PC-3 (cell line): Measurements from ENCODE around the gene TXNDC5. TPM values are rescaled to one million over a fixed set of nuclear protein-coding genes. Genes with fewer than 3 reads are reported as not detected.
A peak's percentile ranks its signal among the peaks of the same experiment; 100 is the strongest.

ENCODE experiments used
- ATAC-seq: fragments of 200-7000 bp; cut with Tn5 transposase; 2 replicates; pipeline ENCODE4 v1.9.1; 2020; ENCODE audit warnings: mild to moderate bottlenecking, moderate library complexity
- BruUV-seq: library from RNA; stranded (reverse); fragments of 400-500 nt; replicated peaks from 2 replicates; lab custom pipeline; 2021; lab: Mats Ljungman, UMichigan
- CTCF ChIA-PET: fragments of 300-600 bp; sonication (Branson Sonifier 250); formaldehyde crosslinking; loops from one replicate; lab custom pipeline; 2022; ENCODE audit warnings: antibody characterized with exemption; lab: Charles Lee
- POLR2A ChIA-PET: fragments of 300-600 bp; sonication (Branson Sonifier 250); formaldehyde crosslinking; loops from one replicate; lab custom pipeline; 2022; ENCODE audit warnings: antibody characterized with exemption; ENCODE audit not compliant: unreplicated experiment; lab: Charles Lee
- DNase-seq: peaks from one replicate; pipeline ENCODE4 v3.0.0-alpha.2; 2015
- H2AFZ ChIP-seq: fragments of 300-600 bp; sonication (generic); 2 replicates; pipeline ENCODE4 v1.6.0; 2016; ENCODE audit warnings: antibody characterized with exemption, low read length
- H3F3A ChIP-seq: fragments of 300-600 bp; sonication (generic); one replicate; pipeline ENCODE4 v1.6.0; 2017; ENCODE audit warnings: antibody characterized with exemption, low read length, control low read depth, mild to moderate bottlenecking; ENCODE audit not compliant: unreplicated experiment
- H3K27ac ChIP-seq: fragments of 300-600 bp; sonication (generic); 2 replicates; pipeline ENCODE4 v1.5.1; 2016; ENCODE audit warnings: mild to moderate bottlenecking, low read length
- H3K27me3 ChIP-seq: fragments of 300-600 bp; sonication (generic); 2 replicates; pipeline ENCODE4 v1.6.1; 2016; ENCODE audit warnings: low read length, mixed read lengths
- H3K36me3 ChIP-seq: fragments of 300-600 bp; sonication (generic); 2 replicates; pipeline ENCODE4 v1.6.1; 2016; ENCODE audit warnings: low read depth, mixed run types, low read length, mixed read lengths
- H3K4me1 ChIP-seq: fragments of 300-600 bp; sonication (generic); 2 replicates; pipeline ENCODE4 v1.5.1; 2016; ENCODE audit warnings: low read length; ENCODE audit not compliant: insufficient read depth
- H3K4me2 ChIP-seq: fragments of 300-600 bp; sonication (generic); 2 replicates; pipeline ENCODE4 v1.6.0; 2016; ENCODE audit warnings: low read length
- H3K4me3 ChIP-seq: fragments of 300-600 bp; sonication (generic); 2 replicates; pipeline ENCODE4 v1.5.1; 2016; ENCODE audit warnings: mild to moderate bottlenecking, low read length, mixed read lengths
- H3K79me2 ChIP-seq: fragments of 300-600 bp; sonication (generic); 2 replicates; pipeline ENCODE4 v1.6.1; 2017; ENCODE audit warnings: low read length, mixed read lengths
- H3K9ac ChIP-seq: fragments of 300-600 bp; sonication (generic); 2 replicates; pipeline ENCODE4 v1.6.0; 2016; ENCODE audit warnings: mild to moderate bottlenecking, low read length
- H3K9me2 ChIP-seq: fragments of 300-600 bp; sonication (generic); replicated peaks from 2 replicates; pipeline ENCODE4 v1.6.1; 2016; ENCODE audit warnings: mixed run types, low read length, mixed read lengths
- H3K9me3 ChIP-seq: fragments of 300-600 bp; sonication (generic); 2 replicates; pipeline ENCODE4 v1.6.1; 2016; ENCODE audit warnings: low read length, mixed read lengths
- H4K20me1 ChIP-seq: fragments of 300-600 bp; sonication (generic); 2 replicates; pipeline ENCODE4 v1.6.1; 2016; ENCODE audit warnings: low read length, mixed read lengths
- EZH2 ChIP-seq: fragments of 300-600 bp; sonication (generic); IDR thresholded peaks from one replicate; pipeline ENCODE4 v1.6.1; 2017; ENCODE audit warnings: antibody characterized with exemption, mild to moderate bottlenecking, low read length; ENCODE audit not compliant: unreplicated experiment
- EZH2phosphoT487 ChIP-seq: fragments of 300-600 bp; sonication (generic); IDR thresholded peaks from 2 replicates; pipeline ENCODE4 v1.6.1; 2018; ENCODE audit warnings: mild to moderate bottlenecking, antibody characterized with exemption, low read length, borderline replicate concordance
- intact Hi-C: fragments of 100-400 bp; cut with micrococcal nuclease; formaldehyde crosslinking; loops from 2 replicates; pipeline ENCODE4 v1.9.0; 2023
- total RNA-seq: library from RNA; depleted of rRNA; stranded (reverse); fragments of >200 nt; gene quantifications from 2 replicates; pipeline ENCODE4 v1.2.3, GENCODE V29; 2014
- TF ChIP-seq, protein P1 (sequence below): fragments of 300-600 bp; sonication (generic); conservative IDR thresholded peaks from 2 replicates; pipeline ENCODE4 v1.5.1; 2017; ENCODE audit warnings: antibody characterized with exemption, low read depth, mild to moderate bottlenecking, low read length

TXNDC5 gene
- total RNA-seq, 1 experiment from 2014 or later = 221 TPM

DNA sequence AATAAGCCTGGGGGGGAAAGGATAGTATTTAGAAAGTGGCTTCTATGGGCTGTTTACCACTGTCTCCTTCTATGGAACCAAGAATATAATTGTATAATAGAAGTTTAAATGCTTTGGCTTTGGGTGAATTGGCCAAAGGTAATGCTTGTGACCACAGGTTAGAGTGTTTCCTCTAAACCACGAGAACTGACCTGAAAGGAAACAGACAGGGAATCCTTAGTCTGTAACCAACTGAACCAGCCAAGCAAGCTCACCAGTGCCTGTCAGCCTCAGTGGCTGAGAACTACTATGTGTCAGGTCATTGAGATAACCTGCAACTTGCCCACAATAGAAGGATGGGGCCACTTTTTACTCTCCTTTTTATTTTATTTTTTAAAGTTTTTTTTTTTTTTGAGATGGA, 47.9 kb upstream of the TXNDC5 start:
- TF ChIP-seq EZH2phosphoT487 (no peak), EZH2 (no peak)
- TF ChIP-seq, protein P1, sequence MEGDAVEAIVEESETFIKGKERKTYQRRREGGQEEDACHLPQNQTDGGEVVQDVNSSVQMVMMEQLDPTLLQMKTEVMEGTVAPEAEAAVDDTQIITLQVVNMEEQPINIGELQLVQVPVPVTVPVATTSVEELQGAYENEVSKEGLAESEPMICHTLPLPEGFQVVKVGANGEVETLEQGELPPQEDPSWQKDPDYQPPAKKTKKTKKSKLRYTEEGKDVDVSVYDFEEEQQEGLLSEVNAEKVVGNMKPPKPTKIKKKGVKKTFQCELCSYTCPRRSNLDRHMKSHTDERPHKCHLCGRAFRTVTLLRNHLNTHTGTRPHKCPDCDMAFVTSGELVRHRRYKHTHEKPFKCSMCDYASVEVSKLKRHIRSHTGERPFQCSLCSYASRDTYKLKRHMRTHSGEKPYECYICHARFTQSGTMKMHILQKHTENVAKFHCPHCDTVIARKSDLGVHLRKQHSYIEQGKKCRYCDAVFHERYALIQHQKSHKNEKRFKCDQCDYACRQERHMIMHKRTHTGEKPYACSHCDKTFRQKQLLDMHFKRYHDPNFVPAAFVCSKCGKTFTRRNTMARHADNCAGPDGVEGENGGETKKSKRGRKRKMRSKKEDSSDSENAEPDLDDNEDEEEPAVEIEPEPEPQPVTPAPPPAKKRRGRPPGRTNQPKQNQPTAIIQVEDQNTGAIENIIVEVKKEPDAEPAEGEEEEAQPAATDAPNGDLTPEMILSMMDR = no peak
- peaks cover 23% of the 10 kb centered on the region for H3K4me1 ChIP-seq
- ATAC-seq (no peak), DNase-seq (peak; percentile 14)
- no peaks in the 10 kb centered on the region for H3K79me2 ChIP-seq
- CTCF ChIA-PET = no interaction called here
- H4K20me1 ChIP-seq = no peaks in the 10 kb centered on the region
- H3K4me3 ChIP-seq = no peak overlapping the region
- intact Hi-C loops = no loop called here
- H3K4me2 ChIP-seq = no peak overlapping the region
- H3K9me2 ChIP-seq = no peaks in the 10 kb centered on the region
- H3K36me3 ChIP-seq = no peaks in the 10 kb centered on the region
- POLR2A ChIA-PET = no interaction called here
- H3K9me3 ChIP-seq = no peaks in the 10 kb centered on the region
- no peak overlapping the region for H3K9ac ChIP-seq
- no peak overlapping the region for H2AFZ ChIP-seq
- no peaks in the 10 kb centered on the region for H3F3A ChIP-seq
- BruUV-seq = no TSS peak
- no peaks in the 10 kb centered on the region for H3K27me3 ChIP-seq
- H3K27ac ChIP-seq = no peak overlapping the region

DNA sequence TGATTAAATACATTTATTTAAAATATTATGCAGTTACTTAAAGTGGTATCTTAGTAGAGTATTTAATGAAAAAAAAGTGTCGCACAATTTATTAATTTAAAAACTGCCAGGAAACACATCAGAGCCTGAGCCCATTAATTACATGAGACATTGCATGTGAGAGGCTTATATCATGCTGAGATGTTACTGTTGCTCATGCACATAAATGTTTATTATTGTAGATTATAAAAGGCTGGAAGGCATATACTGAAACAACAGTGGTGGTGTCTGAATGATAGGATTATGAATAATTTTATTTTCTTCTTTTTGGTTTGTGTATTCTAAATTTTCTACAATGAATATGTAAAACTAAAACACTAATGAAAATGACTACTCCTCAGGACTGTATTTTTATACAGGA, 45.7 kb upstream of the TXNDC5 start:
- DNase-seq (no peak), ATAC-seq (no peak)
- no peak overlapping the region for H3K4me2 ChIP-seq
- no peak overlapping the region for H3K4me3 ChIP-seq
- H3K9me3 ChIP-seq = no peaks in the 10 kb centered on the region
- TF ChIP-seq, protein P1 = no peak
- TF ChIP-seq EZH2 (no peak), EZH2phosphoT487 (no peak)
- H3K27ac ChIP-seq = no peak overlapping the region
- H3K27me3 ChIP-seq = no peaks in the 10 kb centered on the region
- H2AFZ ChIP-seq = no peak overlapping the region
- BruUV-seq = no TSS peak
- intact Hi-C loops = no loop called here
- H4K20me1 ChIP-seq = no peaks in the 10 kb centered on the region
- CTCF ChIA-PET = no interaction called here
- H3K79me2 ChIP-seq = no peaks in the 10 kb centered on the region
- H3K4me1 ChIP-seq = peaks cover 25% of the 10 kb centered on the region
- no peaks in the 10 kb centered on the region for H3K9me2 ChIP-seq
- POLR2A ChIA-PET = no interaction called here
- H3F3A ChIP-seq = no peaks in the 10 kb centered on the region
- no peaks in the 10 kb centered on the region for H3K36me3 ChIP-seq
- H3K9ac ChIP-seq = no peak overlapping the region

DNA sequence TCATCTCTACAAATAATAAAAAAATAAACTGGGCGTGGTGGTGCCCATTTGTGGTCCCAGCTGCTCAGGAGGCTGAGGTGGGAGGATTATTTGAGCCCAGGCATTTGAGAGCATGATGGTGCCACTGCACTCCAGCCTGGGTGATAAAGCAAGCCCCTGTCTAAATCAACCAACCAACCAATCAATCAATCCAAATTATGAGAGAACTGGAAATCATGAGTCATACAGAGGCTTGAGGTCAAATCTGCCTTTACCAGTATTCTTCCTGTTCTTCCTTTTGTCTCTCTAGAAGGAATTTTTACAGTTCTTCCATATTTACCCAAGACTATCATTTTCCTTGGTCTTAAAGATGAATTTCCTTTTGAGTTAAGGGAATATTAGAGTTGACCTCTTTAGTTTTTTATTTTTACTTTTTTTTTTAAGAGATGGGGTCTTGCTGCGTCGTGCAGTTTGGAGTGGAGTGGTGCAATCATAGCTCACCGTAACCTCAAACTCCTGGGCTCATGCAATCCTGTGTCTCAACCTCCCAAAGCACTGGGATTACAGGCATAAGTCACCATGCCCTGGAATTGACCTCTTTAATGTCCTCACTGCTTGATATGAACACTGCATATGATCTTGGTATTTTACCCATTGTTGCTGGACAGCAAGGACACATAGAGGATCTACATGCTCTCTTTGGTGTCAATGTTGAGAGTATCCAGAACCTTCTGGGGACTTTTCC, 44.1 kb upstream of the TXNDC5 start:
- BruUV-seq = no TSS peak

More for the DNA sequence above, 44.1 kb upstream of the TXNDC5 start:
- intact Hi-C loops = loop anchor here (1.0 kb wide), 1 partner anchor 19 kb away; no protein-coding TSS in a partner anchor
- Histone ChIP-seq H3F3A (no peaks in the 10 kb centered on the region), H2AFZ (no peak overlapping the region), H3K9me2 (no peaks in the 10 kb centered on the region), H3K36me3 (no peaks in the 10 kb centered on the region), H3K27ac (peak overlapping the region; percentile 33), H3K4me1 (peaks cover 25% of the 10 kb centered on the region), H3K4me3 (no peak overlapping the region), H3K4me2 (no peak overlapping the region), H3K27me3 (no peaks in the 10 kb centered on the region), H3K79me2 (no peaks in the 10 kb centered on the region), H3K9me3 (no peaks in the 10 kb centered on the region), H3K9ac (no peak overlapping the region), H4K20me1 (no peaks in the 10 kb centered on the region)
- ATAC-seq (peak; percentile 51), DNase-seq (peak; percentile 61)
- ChIA-PET POLR2A (no interaction called here), CTCF (no interaction called here)
- TF ChIP-seq, protein P1 = no peak
- TF ChIP-seq EZH2 (no peak), EZH2phosphoT487 (no peak)
